Uterus (tissue), 4 donors: ENCODE data around the gene PSG4. TPM values are rescaled to one million over a fixed set of nuclear protein-coding genes. Genes with fewer than 3 reads are reported as not detected.
"Not testable (repeated sequence)": the region's sequence is repeated elsewhere in the genome, so short reads cannot be mapped to it uniquely, and the experiment has no call there.

Source experiments
- DNase-seq, 2 donors: peaks; one replicate each; pipeline ENCODE4 v3.0.0-alpha.2; 2019 to 2020
- H3K27ac ChIP-seq, 2 donors: fragments of 200-600 bp; sonication (generic); 1 replicate in 1 of 2; 2 replicates in 1 of 2; pipeline ENCODE4 v1.5.1; 2016 to 2018
- H3K27me3 ChIP-seq, 2 donors: fragments of 200-600 bp; sonication (generic); one replicate each; pipeline ENCODE4 v1.5.1; 2018 to 2019; ENCODE audit warnings: control low read depth in 1 of 2
- H3K36me3 ChIP-seq, 2 donors: fragments of 200-600 bp; sonication (generic); one replicate each; pipeline ENCODE4 v1.5.1; 2019; ENCODE audit warnings: control low read depth in 1 of 2
- H3K4me1 ChIP-seq, 2 donors: fragments of 200-600 bp; sonication (generic); one replicate each; pipeline ENCODE4 v1.5.1; 2018 to 2019; ENCODE audit warnings: control low read depth in 1 of 2
- H3K4me3 ChIP-seq, 2 donors: fragments of 200-600 bp; sonication (generic); 1 replicate in 1 of 2; 2 replicates in 1 of 2; pipeline ENCODE4 v1.5.1; 2018 to 2019; ENCODE audit warnings: mild to moderate bottlenecking in 1 of 2
- H3K9me3 ChIP-seq, 2 donors: fragments of 200-600 bp; sonication (generic); one replicate each; pipeline ENCODE4 v1.5.1; 2019; ENCODE audit warnings: control low read depth in 1 of 2
- CTCF ChIP-seq, 4 experiments: fragments of 200-600 bp in 2 of 4; fragments of 450-650 bp in 2 of 4; sonication (generic) in 2 of 4; IDR thresholded peaks; one replicate each; pipeline ENCODE4 v1.5.1; 2016 to 2019; ENCODE audit warnings: antibody characterized with exemption in 4 of 4, mild to moderate bottlenecking in 2 of 4, moderate library complexity in 1 of 4
- POLR2A ChIP-seq, 2 donors: fragments of 450-650 bp; IDR thresholded peaks; one replicate each; pipeline ENCODE4 v1.6.1; 2016; ENCODE audit warnings: antibody characterized with exemption in 2 of 2, mild to moderate bottlenecking in 1 of 2, moderate library complexity in 1 of 2
- intact Hi-C: fragments of 100-400 bp; cut with DNase I; formaldehyde crosslinking; loops from one replicate; pipeline ENCODE4 v1.15.1; 2023; ENCODE audit warnings: low total_unique reads
- total RNA-seq, 4 donors: library from RNA; depleted of rRNA in 3 of 4; stranded (reverse); fragments of >200 nt in 3 of 4; gene quantifications; one replicate each; pipeline versions ENCODE4 v1.1.0 to v1.2.4, GENCODE V29; 2014 to 2023
- donor health status: DM: yes; HTN: yes; CAD: no.

The PSG4 gene
- total RNA-seq, 4 donors from 2014 or later: not detected

- H3K36me3 ChIP-seq: not testable (repeated sequence)
Measured at GRCh38 chr19:43162261-43162660, 43.2 kb downstream of the PSG4 start.

GRCh38 chr19:43152214-43152613 lies 53.2 kb downstream of the PSG4 start:
- Histone ChIP-seq H3K4me1 (no peaks in the 10 kb centered on the region), H3K36me3 (no peaks in the 10 kb centered on the region), H3K27ac (no peak overlapping the region), H3K4me3 (no peak overlapping the region), H3K27me3 (no peaks in the 10 kb centered on the region), H3K9me3 (no peaks in the 10 kb centered on the region)
- TF ChIP-seq POLR2A (IDR thresholded peaks at IDR 0.05) (no peak), CTCF (IDR thresholded peaks at IDR 0.05) (no peak)
- intact Hi-C loops: no loop called here
- no peak for DNase-seq

More at GRCh38 chr19:43162261-43162660, 43.2 kb downstream of the PSG4 start:
- H3K4me3 ChIP-seq, DNase-seq, H3K9me3 ChIP-seq, intact Hi-C loops, H3K4me1 ChIP-seq, H3K27me3 ChIP-seq, H3K27ac ChIP-seq: not testable (repeated sequence)

- H3K4me1 ChIP-seq, H3K36me3 ChIP-seq, H3K4me3 ChIP-seq, intact Hi-C loops, DNase-seq, H3K27ac ChIP-seq, H3K27me3 ChIP-seq, H3K9me3 ChIP-seq: not testable (repeated sequence)
Measured at GRCh38 chr19:43149788-43150187, 55.6 kb downstream of the PSG4 start.

- Histone ChIP-seq H3K27me3 (no peaks in the 10 kb centered on the region), H3K4me1 (no peaks in the 10 kb centered on the region), H3K9me3 (no peaks in the 10 kb centered on the region), H3K36me3 (no peaks in the 10 kb centered on the region), H3K27ac (no peak overlapping the region), H3K4me3 (no peak overlapping the region)
- TF ChIP-seq POLR2A (IDR thresholded peaks at IDR 0.05): no peak
- intact Hi-C loops: no loop called here
- no peak for DNase-seq
Measured at GRCh38 chr19:43148233-43148632, 57.2 kb downstream of the PSG4 start.

Other genes starting within 250 kb of the PSG4 start
- not detected for gene PSG11, start 179.2 kb downstream of the PSG4 start, total RNA-seq
- not detected for gene PSG2, start 122.9 kb downstream of the PSG4 start, total RNA-seq
- gene PSG5, start 19.1 kb downstream of the PSG4 start, total RNA-seq: not detected
- not detected for gene PSG9, start 63.9 kb upstream of the PSG4 start, total RNA-seq
- gene CD177, start 148.0 kb upstream of the PSG4 start, total RNA-seq: 1 to 10 TPM in 2 of 4 donors, under 1 TPM in 1, not detected in 1; 0.24 to 1.3 (median 1.1) TPM
- gene TEX101, start 209.3 kb upstream of the PSG4 start, total RNA-seq: not detected